Measurements from ENCODE around the gene CCDC87.
A peak's percentile ranks its signal among the peaks of the same experiment; 100 is the strongest.
"Not testable (repeated sequence)": the region's sequence is repeated elsewhere in the genome, so short reads cannot be mapped to it uniquely, and the experiment has no call there.

CCDC87 gene

GRCh38 chr11:66548774-66549630, 43.9 kb downstream of the CCDC87 start:
- no peak for DNase-seq

- DNase-seq: no peak
Observed at GRCh38 chr11:66548041-66548440, 44.8 kb downstream of the CCDC87 start.

GRCh38 chr11:66547662-66548009, 45.2 kb downstream of the CCDC87 start:
- no peak for DNase-seq

DNA sequence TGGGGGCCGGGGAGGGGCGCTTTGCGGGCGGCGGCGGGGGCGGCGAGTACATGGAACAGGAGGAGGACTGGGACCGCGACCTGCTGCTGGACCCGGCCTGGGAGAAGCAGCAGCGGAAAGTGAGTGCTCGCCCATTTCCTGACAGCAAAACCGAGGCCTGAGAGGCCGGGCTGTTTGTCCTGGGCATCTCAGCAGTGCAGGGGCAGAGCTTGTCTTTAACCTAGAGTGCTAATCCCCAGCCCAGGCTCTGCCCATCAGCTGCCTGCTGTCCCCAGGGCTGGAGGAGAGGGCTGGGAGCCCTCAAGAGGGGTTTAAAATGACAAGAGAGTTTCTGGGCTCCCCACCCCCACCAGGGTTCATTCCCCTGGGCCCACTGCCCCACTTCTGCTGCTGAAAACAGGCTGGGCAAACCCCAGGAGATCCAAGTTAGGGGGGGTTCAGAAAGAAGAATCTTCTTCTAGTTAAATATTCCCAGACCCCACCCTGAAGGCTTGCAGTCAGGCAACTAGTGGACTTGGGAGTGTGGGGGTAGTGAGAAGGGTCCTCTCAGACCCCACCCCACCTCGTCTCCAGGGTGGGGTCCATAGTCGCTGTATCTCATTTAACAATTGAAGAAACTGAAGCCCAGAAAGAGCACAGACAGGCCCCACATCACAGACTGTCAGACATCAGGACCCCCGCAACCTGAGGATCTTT, 45.7 kb downstream of the CCDC87 start:
- no peak for DNase-seq

DNA sequence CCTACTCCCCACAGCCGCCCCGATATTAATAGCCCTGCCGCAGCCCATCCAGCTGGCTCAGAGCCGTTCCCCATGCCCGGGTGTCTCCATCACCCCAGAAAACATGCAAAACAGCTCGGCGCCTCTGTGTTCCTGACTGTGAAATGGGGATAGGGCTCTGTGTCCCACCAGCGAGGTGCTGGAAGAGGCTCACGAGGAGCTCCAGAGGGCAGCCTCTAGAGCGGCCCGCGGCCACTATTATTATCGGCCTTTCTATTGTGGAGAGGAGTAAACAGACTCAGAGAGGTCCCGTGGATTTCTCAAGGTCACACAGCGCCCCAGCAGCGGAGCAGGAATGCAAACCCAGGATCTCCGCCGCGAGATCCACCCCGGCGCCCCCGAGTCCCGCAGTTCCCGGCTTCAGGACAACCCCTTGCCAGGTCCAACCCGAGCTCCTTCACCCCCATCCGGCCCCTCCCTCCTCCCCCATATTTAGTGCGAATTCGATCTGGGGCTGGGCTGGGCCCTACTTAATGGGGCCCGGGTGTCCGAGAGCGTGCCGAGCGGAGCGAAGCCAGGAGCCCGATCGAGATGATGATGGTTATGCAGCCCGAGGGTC, 46.4 kb downstream of the CCDC87 start, which contains the start of gene ACTN3:
Gene ACTN3, plus strand, starts transcription at position 536 of the 598 bp plus-strand sequence. Its CDS starts 35 bp downstream, at position 571.
- DNase-seq: no peak

DNA sequence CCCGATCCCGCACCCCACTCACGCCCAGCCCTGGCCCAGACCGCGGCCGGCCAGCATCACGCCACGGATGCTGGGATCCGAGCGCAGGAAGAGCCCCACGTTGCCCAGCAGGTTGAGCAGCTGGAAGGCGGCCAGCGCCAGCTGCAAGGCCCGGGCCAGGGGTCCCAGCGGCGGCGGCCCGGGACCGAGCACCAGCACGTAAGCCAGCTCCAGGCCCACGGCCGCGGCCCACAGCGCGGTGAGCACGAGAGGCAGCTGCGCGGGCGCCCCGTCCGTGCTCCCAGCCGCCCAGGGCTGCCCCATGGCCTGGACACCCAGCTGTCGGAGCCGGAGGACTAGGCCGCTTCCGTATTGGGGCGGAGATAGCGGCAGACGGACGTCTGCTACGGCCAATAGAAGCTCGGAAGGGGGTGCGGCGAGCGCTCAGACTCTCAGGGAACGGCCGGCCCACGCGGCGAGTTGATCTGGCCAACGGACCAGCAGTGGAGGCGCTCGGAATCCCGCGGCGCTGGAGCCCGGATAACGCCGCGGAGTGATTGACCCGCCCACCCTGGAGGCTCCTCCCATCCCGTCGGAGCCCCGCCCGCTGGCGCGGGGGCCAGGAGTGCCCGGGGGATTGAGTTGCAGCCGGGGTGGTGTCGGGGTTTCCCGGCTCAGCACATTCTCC, 47.0 kb downstream of the CCDC87 start, which contains the start of gene ZDHHC24:
Gene ZDHHC24, minus strand, starts transcription at position 348 of the 667 bp plus-strand sequence. Its CDS starts 45 bp downstream, at position 303.
- DNase-seq: peak; percentile 99

GRCh38 chr11:66544952-66545351, 47.9 kb downstream of the CCDC87 start:
- DNase-seq: peak; percentile 35

- DNase-seq: peak; percentile 57
Observed at GRCh38 chr11:66543263-66544107, 49.4 kb downstream of the CCDC87 start.

GRCh38 chr11:66542362-66542761, 50.5 kb downstream of the CCDC87 start:
- no peak for DNase-seq

GRCh38 chr11:66541892-66542291, 51.0 kb downstream of the CCDC87 start:
- DNase-seq: no peak

DNA sequence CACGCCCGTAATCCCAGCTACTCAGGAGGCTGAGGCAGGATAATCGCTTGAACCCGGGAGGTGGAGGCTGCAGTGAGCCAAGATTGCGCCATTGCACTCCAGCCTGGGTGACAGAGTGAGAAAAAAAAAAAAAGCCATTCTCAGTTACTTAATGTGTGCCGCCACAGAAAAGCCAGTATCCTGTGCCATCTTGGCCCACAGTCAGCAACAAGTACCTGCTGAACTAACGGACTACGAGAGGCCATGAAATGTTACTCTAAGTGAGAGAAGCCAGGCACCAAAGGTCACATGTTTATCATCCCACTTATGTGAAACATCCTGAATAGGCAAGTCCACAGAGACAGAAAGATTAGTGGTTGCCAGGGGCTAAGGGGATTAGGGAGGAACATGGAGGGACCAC, 52.3 kb downstream of the CCDC87 start:
- not testable (repeated sequence) for DNase-seq

Measured in RPMI8226 (cell line).